ENCODE measurements around the gene KCNK16.

KCNK16 gene

GRCh38 chr6:39276379-39276995 is 46.0 kb downstream of the KCNK16 start:
- DNase-seq (ENCODE audit: low read depth) = no peak

- no peak for DNase-seq (ENCODE audit: low read depth)
Measured at GRCh38 chr6:39274903-39275302, 47.6 kb downstream of the KCNK16 start.

GRCh38 chr6:39274471-39274870 is 48.0 kb downstream of the KCNK16 start:
- DNase-seq (ENCODE audit: low read depth) = no peak

GRCh38 chr6:39273406-39273821 is 49.1 kb downstream of the KCNK16 start:
- no peak for DNase-seq (ENCODE audit: low read depth)

- DNase-seq (ENCODE audit: low read depth) = no peak
Measured at GRCh38 chr6:39269961-39270360, 52.5 kb downstream of the KCNK16 start.

- no peak for DNase-seq (ENCODE audit: low read depth)
Measured at GRCh38 chr6:39268721-39269120, 53.8 kb downstream of the KCNK16 start.

GRCh38 chr6:39268171-39268570 is 54.3 kb downstream of the KCNK16 start:
- no peak for DNase-seq (ENCODE audit: low read depth)

- DNase-seq (ENCODE audit: low read depth) = no peak
Measured at GRCh38 chr6:39266782-39267355, 55.6 kb downstream of the KCNK16 start.

GRCh38 chr6:39266375-39266774 is 56.1 kb downstream of the KCNK16 start:
- DNase-seq (ENCODE audit: low read depth) = no peak
